Esophagus squamous epithelium (tissue), 5 donors: ENCODE results near the gene FAM83E. TPM values are rescaled to one million over a fixed set of nuclear protein-coding genes. Genes with fewer than 3 reads are reported as not detected.
A peak's percentile ranks its signal among the peaks of the same experiment; 100 is the strongest.

Experiments used
- DNase-seq: peaks from one replicate; lab custom pipeline; 2025; lab: John Stamatoyannopoulos, UW
- H3K27ac ChIP-seq, 4 donors: fragments of 200-600 bp; sonication (generic); one replicate each; pipeline ENCODE4 v1.5.1; 2016 to 2019; ENCODE audit warnings: mild to moderate bottlenecking in 1 of 4
- H3K27me3 ChIP-seq, 4 donors: fragments of 200-600 bp; sonication (generic); 1 replicate in 3 of 4; 2 replicates in 1 of 4; pipeline versions ENCODE4 v1.5.1 to v1.6.0; 2017 to 2021; ENCODE audit warnings: antibody characterized with exemption in 1 of 4
- H3K36me3 ChIP-seq, 3 donors: fragments of 200-600 bp; sonication (generic); one replicate each; pipeline ENCODE4 v1.5.1; 2016 to 2019
- H3K4me1 ChIP-seq, 3 donors: fragments of 200-600 bp; sonication (generic); one replicate each; pipeline ENCODE4 v1.5.1; 2017 to 2019
- H3K4me3 ChIP-seq, 4 donors: fragments of 200-600 bp; sonication (generic); 1 replicate in 3 of 4; 2 replicates in 1 of 4; pipeline ENCODE4 v1.5.1; 2016 to 2019; ENCODE audit warnings: mild to moderate bottlenecking in 2 of 4, moderate library complexity in 1 of 4
- H3K9me3 ChIP-seq, 3 donors: fragments of 200-600 bp; sonication (generic); one replicate each; pipeline ENCODE4 v1.5.1; 2016 to 2019
- CTCF ChIP-seq, 6 experiments: fragments of 450-650 bp in 4 of 6; fragments of 200-600 bp in 2 of 6; sonication (generic) in 2 of 6; IDR thresholded peaks; one replicate each; pipeline ENCODE4 v1.5.1; 2016 to 2019; ENCODE audit warnings: antibody characterized with exemption in 6 of 6, mild to moderate bottlenecking in 4 of 6, moderate library complexity in 4 of 6
- POLR2A ChIP-seq, 4 donors: fragments of 450-650 bp; IDR thresholded peaks; one replicate each; pipeline ENCODE4 v1.6.1; 2017; ENCODE audit warnings: antibody characterized with exemption in 4 of 4, mild to moderate bottlenecking in 4 of 4, moderate library complexity in 3 of 4
- WGBS, 2 donors: methylation state at CpG; one replicate each; pipeline ENCODE4 v1.1.5; 2018; 5-methylcytosine and 5-hydroxymethylcytosine counted together
- intact Hi-C: fragments of 100-400 bp; cut with DNase I; formaldehyde crosslinking; loops from one replicate; pipeline ENCODE4 v1.15.0; 2022
- total RNA-seq, 4 donors: library from RNA; depleted of rRNA; stranded (reverse); fragments of >200 nt; gene quantifications; one replicate each; pipeline ENCODE4 v1.1.0, GENCODE V29; 2016
- donor health status: DM: yes; HTN: yes; CAD: no.

The FAM83E gene
- total RNA-seq, 4 donors from 2014 or later, result 3.1 to 12.3 (median 8.6) TPM

GRCh38 chr19:48646001-48646721 lies 31.3 kb upstream of the FAM83E start, which contains the start of gene CA11:
TSS of gene CA11 (minus strand) at chr19:48646187. CDS start at chr19:48645632, 555 bp downstream.
- H3K4me1 ChIP-seq, result peaks cover 7 to 45% (median 18%) of the 10 kb centered on the region in 3 donors
- peak in 1 of 4 donors; percentile 58 for TF ChIP-seq POLR2A (IDR thresholded peaks at IDR 0.05)
- peak; percentile 90 to 97 (median 92) for TF ChIP-seq CTCF (IDR thresholded peaks at IDR 0.05)
- no peak for DNase-seq
- no peaks in the 10 kb centered on the region for H3K27me3 ChIP-seq
- no peaks in the 10 kb centered on the region for H3K9me3 ChIP-seq
- no peaks in the 10 kb centered on the region for H3K36me3 ChIP-seq
- intact Hi-C loops, result no loop called here
- peak within 1 kb of the TSS; percentile 34 to 80 (median 60) for H3K4me3 ChIP-seq
- 0 to 2% methylated on average over 6 to 7 of the region's 33 CpGs for WGBS, 2 donors
- peak within 1 kb of the TSS; percentile 85 to 94 (median 91) for H3K27ac ChIP-seq

GRCh38 chr19:48645620-48646000 lies 30.7 kb upstream of the FAM83E start:
- 1% methylated on average over 5 to 6 of the region's 6 CpGs for WGBS, 2 donors
- Histone ChIP-seq H3K27me3 (no peaks in the 10 kb centered on the region), H3K4me3 (peak overlapping the region; percentile 34 to 80 (median 60)), H3K36me3 (no peaks in the 10 kb centered on the region), H3K4me1 (peaks cover 7 to 45% (median 18%) of the 10 kb centered on the region in 3 donors), H3K9me3 (no peaks in the 10 kb centered on the region), H3K27ac (peak overlapping the region; percentile 85 to 94 (median 91))
- no peak for TF ChIP-seq POLR2A (IDR thresholded peaks at IDR 0.05)
- no peak for TF ChIP-seq CTCF (IDR thresholded peaks at IDR 0.05)
- no peak for DNase-seq
- intact Hi-C loops, result no loop called here

GRCh38 chr19:48644839-48645619 lies 30.2 kb upstream of the FAM83E start:
- Histone ChIP-seq H3K27me3 (no peaks in the 10 kb centered on the region), H3K4me1 (peaks cover 7 to 45% (median 18%) of the 10 kb centered on the region in 3 donors), H3K4me3 (peak overlapping the region; percentile 34 to 80 (median 60)), H3K36me3 (no peaks in the 10 kb centered on the region), H3K27ac (peak overlapping the region; percentile 85 to 94 (median 91)), H3K9me3 (no peaks in the 10 kb centered on the region)
- DNase-seq, result no peak
- TF ChIP-seq POLR2A (IDR thresholded peaks at IDR 0.05) (peak in 2 of 4 donors; percentile 7 to 27), CTCF (IDR thresholded peaks at IDR 0.05) (no peak)
- WGBS, 2 donors, result 0 to 4% methylated on average over 15 of the region's 25 CpGs
- intact Hi-C loops, result no loop called here

- Histone ChIP-seq H3K9me3 (no peaks in the 10 kb centered on the region), H3K4me3 (peak overlapping the region in 2 of 4 donors; percentile 59 to 80), H3K27me3 (no peaks in the 10 kb centered on the region), H3K36me3 (no peaks in the 10 kb centered on the region), H3K27ac (peak overlapping the region in 2 of 4 donors; percentile 91), H3K4me1 (peaks cover 7 to 45% (median 13%) of the 10 kb centered on the region in 3 donors)
- WGBS, 2 donors, result 67% methylated on average over 4 of the region's 4 CpGs; no CpG with 5 or more reads in 1 of the 2 donors
- DNase-seq, result no peak
- intact Hi-C loops, result no loop called here
- no peak for TF ChIP-seq POLR2A (IDR thresholded peaks at IDR 0.05)
- no peak for TF ChIP-seq CTCF (IDR thresholded peaks at IDR 0.05)
Observed at GRCh38 chr19:48644355-48644754, 29.5 kb upstream of the FAM83E start.
